CD4-positive, alpha-beta T cell treated with Interleukin-15 for 4 hours (primary cell): ENCODE results near the gene SF3B6.

Source experiments
- DNase-seq: peaks from one replicate; pipeline ENCODE4 v3.0.0-alpha.2; 2020; ENCODE audit warnings: low spot score

Gene SF3B6

DNA sequence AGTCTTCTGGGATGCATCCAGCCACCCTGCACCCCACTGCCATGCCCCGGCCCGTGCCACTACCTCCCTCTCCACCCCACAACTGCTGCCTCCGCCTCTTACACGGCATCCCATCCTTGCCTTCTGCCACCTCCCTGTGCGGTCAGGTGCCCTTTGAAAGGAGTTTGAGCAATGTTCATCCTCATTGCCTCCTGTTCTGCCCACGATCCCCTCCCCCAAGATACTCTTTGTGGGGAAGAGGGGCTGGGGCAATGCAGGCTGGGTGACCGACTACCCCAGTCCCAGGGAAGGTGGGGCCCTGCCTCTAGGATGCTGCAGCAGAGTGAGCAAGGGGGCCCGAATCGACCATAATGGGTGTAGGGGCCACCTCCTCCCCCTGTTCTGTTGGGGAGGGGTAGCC, 57.9 kb downstream of the SF3B6 start:
- no peak for DNase-seq

DNA sequence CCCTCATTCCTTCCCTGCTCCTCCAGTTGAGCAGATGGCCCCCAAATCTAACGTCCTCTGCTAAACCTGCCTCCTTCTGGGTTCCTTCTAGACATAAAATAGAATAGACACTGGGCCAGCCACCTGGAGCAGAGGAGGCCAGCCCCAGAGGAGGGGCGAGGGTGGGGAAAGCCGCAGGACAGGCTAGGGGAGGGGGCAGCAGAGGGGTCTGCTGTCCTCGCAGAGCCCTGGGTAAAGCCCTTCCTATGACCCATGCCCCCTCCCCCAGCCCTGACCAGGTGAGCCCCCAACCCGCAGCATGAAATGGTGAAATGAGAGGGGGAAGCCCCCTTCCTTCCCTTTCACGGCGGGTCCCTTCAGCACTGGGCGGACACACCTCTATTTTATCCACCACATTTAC, 58.4 kb downstream of the SF3B6 start:
- no peak for DNase-seq
